Measurements from ENCODE around the gene TLN1. TPM values are rescaled to one million over a fixed set of nuclear protein-coding genes. Genes with fewer than 3 reads are reported as not detected.

TLN1 gene
- total and polyA plus RNA-seq, 7 donors, result 45.0 to 609 (median 354) TPM

DNA sequence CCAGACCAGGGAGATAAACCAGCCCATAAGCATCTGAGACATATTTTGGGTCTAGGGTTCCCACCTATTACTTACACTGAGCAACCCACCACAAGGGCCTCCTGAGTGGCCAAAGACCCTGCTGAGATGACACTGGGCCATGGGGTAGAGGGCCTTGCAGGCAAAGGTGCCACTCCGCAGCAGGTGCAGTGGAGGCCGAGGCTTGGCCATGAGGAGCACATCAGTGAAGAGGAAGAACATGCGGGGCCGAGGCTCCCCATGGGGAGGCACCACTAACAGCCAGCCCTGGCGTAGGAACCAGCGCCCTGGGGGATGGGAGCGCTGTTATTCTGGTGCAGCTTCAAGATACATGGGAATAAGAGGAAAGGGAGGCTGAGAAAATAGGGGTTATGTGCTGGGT, 69.6 kb downstream of the TLN1 start:
- DNase-seq, result no peak
- no peak overlapping the region for H3K4me3 ChIP-seq
- no peaks in the 10 kb centered on the region for H3K9me3 ChIP-seq
- intact Hi-C loops (cut with DNase I), result no loop called here
- peaks cover 0 to 65% (median 57%) of the 10 kb centered on the region in 4 donors for H3K4me1 ChIP-seq
- no peak for TF ChIP-seq POLR2A (IDR thresholded peaks at IDR 0.05)
- peak in 2 of 4 donors; percentile 23 to 24 for TF ChIP-seq POLR2AphosphoS5 (IDR thresholded peaks at IDR 0.05)
- peaks cover 0 to 13% (median 10%) of the 10 kb centered on the region in 4 donors for H3K36me3 ChIP-seq
- H3K27ac ChIP-seq, result peak overlapping the region; percentile 97 to 98 (median 98)
- no peaks in the 10 kb centered on the region for H3K27me3 ChIP-seq
- WGBS, 2 donors, result 87 to 93% methylated on average over 7 of the region's 7 CpGs

DNA sequence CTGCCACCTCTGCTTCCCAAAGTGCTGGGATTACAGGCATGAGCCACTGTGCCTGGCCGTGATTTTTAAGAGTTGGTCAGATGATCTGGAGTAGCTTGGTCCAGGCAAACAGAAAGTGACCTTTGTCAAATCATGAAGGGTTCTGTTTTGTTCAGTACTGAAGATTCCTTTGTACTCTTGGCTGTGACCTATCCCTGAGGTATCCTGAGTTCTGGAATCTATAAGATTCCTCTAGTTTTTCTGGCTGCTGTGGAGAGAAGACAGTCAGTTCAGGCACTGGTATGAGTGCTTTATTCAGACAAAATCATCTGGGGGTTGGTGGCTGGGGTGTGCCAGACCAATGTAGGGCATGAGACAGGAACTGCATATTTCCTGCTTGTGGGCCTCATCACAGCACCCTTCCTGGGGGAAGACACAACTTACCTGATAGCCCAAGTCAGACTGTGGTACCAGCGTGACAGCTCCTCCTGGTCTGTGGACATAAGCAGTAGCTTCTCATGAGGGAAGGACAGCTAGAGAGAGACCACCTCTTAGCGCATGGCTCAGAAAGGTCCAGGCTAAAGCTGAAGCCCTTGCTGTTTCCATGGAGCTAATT, 70.1 kb downstream of the TLN1 start:
- Histone ChIP-seq H3K9me3 (no peaks in the 10 kb centered on the region), H3K4me1 (peaks cover 0 to 71% (median 63%) of the 10 kb centered on the region in 4 donors), H3K27ac (peak overlapping the region; percentile 97 to 98 (median 98)), H3K4me3 (no peak overlapping the region), H3K36me3 (peaks cover 0 to 13% (median 10%) of the 10 kb centered on the region in 4 donors), H3K27me3 (no peaks in the 10 kb centered on the region)
- whole genome bisulfite sequencing, 2 donors, result 65% methylated on average over 3 of the region's 3 CpGs
- intact Hi-C loops (cut with DNase I), result no loop called here
- TF ChIP-seq, protein P1, sequence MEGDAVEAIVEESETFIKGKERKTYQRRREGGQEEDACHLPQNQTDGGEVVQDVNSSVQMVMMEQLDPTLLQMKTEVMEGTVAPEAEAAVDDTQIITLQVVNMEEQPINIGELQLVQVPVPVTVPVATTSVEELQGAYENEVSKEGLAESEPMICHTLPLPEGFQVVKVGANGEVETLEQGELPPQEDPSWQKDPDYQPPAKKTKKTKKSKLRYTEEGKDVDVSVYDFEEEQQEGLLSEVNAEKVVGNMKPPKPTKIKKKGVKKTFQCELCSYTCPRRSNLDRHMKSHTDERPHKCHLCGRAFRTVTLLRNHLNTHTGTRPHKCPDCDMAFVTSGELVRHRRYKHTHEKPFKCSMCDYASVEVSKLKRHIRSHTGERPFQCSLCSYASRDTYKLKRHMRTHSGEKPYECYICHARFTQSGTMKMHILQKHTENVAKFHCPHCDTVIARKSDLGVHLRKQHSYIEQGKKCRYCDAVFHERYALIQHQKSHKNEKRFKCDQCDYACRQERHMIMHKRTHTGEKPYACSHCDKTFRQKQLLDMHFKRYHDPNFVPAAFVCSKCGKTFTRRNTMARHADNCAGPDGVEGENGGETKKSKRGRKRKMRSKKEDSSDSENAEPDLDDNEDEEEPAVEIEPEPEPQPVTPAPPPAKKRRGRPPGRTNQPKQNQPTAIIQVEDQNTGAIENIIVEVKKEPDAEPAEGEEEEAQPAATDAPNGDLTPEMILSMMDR (IDR thresholded peaks at IDR 0.05), result no peak
- TF ChIP-seq POLR2AphosphoS5 (IDR thresholded peaks at IDR 0.05) (peak in 1 of 4 donors; percentile 20), EP300 (IDR thresholded peaks at IDR 0.05) (no peak), POLR2A (IDR thresholded peaks at IDR 0.05) (no peak)
- no peak for DNase-seq

DNA sequence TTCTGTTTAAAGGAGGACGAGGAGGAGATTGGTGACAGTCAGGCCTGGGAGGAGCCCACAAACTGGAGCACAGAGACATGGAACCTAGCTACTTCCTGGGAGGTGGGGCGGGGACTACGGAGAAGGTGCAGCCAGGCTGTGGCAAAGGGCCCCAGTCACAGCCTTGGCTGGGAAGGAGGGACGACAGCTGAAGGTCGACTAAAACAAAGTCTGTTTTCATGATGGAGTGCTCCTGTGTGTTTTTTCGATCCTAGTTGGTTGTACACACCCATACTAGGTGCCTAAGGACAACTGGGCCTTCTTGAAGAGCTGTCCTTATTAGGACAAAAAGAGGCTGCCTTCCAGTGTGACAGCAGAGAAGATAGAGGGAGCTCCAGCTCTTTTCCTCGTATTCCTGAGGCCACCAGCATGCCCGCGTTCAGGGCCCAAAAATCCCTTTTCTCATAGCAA, 71.0 kb downstream of the TLN1 start:
- H3K4me3 ChIP-seq, result peak overlapping the region in 1 of 4 donors; percentile 70
- peaks cover 0 to 78% (median 69%) of the 10 kb centered on the region in 4 donors for H3K4me1 ChIP-seq
- TF ChIP-seq, protein P1 (IDR thresholded peaks at IDR 0.05), result peak; percentile 34 to 45 (median 38)
- TF ChIP-seq POLR2AphosphoS5 (IDR thresholded peaks at IDR 0.05) (peak; percentile 34 to 66 (median 48)), EP300 (IDR thresholded peaks at IDR 0.05) (no peak), POLR2A (IDR thresholded peaks at IDR 0.05) (peak in 1 of 2 donors; percentile 58)
- H3K27me3 ChIP-seq, result no peaks in the 10 kb centered on the region
- no peaks in the 10 kb centered on the region for H3K9me3 ChIP-seq
- H3K36me3 ChIP-seq, result peaks cover 0 to 13% (median 10%) of the 10 kb centered on the region in 4 donors
- 15 to 50% methylated on average over 9 of the region's 9 CpGs for WGBS, 2 donors
- intact Hi-C loops (cut with DNase I), result no loop called here
- peak overlapping the region; percentile 97 to 98 (median 98) for H3K27ac ChIP-seq
- peak; percentile 80 for DNase-seq

DNA sequence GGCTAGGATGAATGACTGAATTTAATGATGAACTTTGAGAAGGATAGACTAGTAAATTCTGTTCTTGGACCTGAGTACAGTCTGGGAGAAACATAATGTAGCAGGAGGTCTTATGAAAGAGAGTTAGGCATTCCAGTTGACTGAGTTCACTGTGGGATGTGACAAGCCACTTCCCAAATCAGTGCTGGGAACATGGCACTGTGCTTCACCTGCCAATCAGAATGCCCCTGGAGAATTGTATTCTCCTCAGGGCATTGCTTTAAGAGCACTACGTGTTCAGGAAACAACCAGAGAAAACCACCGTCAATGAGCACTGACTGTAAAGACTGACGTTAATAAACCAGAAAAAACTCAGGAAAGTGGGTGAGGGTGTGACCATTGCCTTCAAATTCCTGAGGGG, 72.7 kb downstream of the TLN1 start:
- peak; percentile 82 for DNase-seq
- peaks cover 0 to 13% (median 10%) of the 10 kb centered on the region in 4 donors for H3K36me3 ChIP-seq
- peak overlapping the region; percentile 70 to 92 (median 76) for H3K4me3 ChIP-seq
- intact Hi-C loops (cut with DNase I), result loop anchor here (1.0 to 10.0 kb wide), 2 partner anchors 31 to 665 kb away; no protein-coding TSS in a partner anchor
- TF ChIP-seq, protein P1 (IDR thresholded peaks at IDR 0.05), result no peak
- TF ChIP-seq EP300 (IDR thresholded peaks at IDR 0.05), result peak; percentile 41 to 92 (median 78)
- TF ChIP-seq POLR2A (IDR thresholded peaks at IDR 0.05), result peak in 1 of 2 donors; percentile 40
- peak; percentile 70 to 83 (median 76) for TF ChIP-seq POLR2AphosphoS5 (IDR thresholded peaks at IDR 0.05)
- H3K27ac ChIP-seq, result peak overlapping the region; percentile 97 to 98 (median 98)
- H3K27me3 ChIP-seq, result no peaks in the 10 kb centered on the region
- no peaks in the 10 kb centered on the region for H3K9me3 ChIP-seq
- H3K4me1 ChIP-seq, result peaks cover 0 to 63% (median 56%) of the 10 kb centered on the region in 4 donors
- 50 to 67% methylated on average over 3 of the region's 3 CpGs for WGBS, 2 donors

DNA sequence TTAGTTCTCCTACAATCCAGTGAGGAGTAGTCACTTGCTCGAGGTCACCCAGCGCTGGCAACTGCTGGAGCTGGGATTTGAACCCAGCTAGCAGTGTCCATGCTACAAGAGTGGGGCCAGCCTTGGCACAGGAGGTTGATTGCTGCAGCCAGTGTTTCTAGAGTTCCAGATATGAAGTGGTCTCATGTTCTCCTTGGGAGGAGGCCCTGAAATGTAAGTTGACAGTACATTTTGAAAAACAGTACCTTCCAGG, 73.1 kb downstream of the TLN1 start:
- Histone ChIP-seq H3K4me1 (peaks cover 0 to 59% (median 53%) of the 10 kb centered on the region in 4 donors), H3K9me3 (no peaks in the 10 kb centered on the region), H3K36me3 (peaks cover 0 to 13% (median 10%) of the 10 kb centered on the region in 4 donors), H3K4me3 (peak overlapping the region; percentile 70 to 92 (median 76)), H3K27ac (peak overlapping the region; percentile 97 to 98 (median 98)), H3K27me3 (no peaks in the 10 kb centered on the region)
- WGBS, 2 donors, result 2 to 3% methylated on average over 2 of the region's 2 CpGs
- intact Hi-C loops (cut with DNase I), result loop anchor here (1.0 to 10.0 kb wide), 3 partner anchors 31 to 664 kb away; no protein-coding TSS in a partner anchor
- DNase-seq, result peak; percentile 84
- TF ChIP-seq, protein P1 (IDR thresholded peaks at IDR 0.05), result no peak
- TF ChIP-seq POLR2AphosphoS5 (IDR thresholded peaks at IDR 0.05) (no peak), POLR2A (IDR thresholded peaks at IDR 0.05) (no peak), EP300 (IDR thresholded peaks at IDR 0.05) (no peak)
